Nasal cavity respiratory epithelium epithelial cell of viscerocranial mucosa (primary cell): ENCODE data around the gene FAM153A. TPM values are rescaled to one million over a fixed set of nuclear protein-coding genes. Genes with fewer than 3 reads are reported as not detected.

Experiments used
- total RNA-seq: library from RNA; depleted of rRNA; stranded (reverse); fragments of >200 nt; gene quantifications from 2 replicates; pipeline ENCODE4 v1.2.3, GENCODE V29; 2014

FAM153A gene
- total RNA-seq: under 0.01 and 1.6 TPM in 2 replicates

DNA sequence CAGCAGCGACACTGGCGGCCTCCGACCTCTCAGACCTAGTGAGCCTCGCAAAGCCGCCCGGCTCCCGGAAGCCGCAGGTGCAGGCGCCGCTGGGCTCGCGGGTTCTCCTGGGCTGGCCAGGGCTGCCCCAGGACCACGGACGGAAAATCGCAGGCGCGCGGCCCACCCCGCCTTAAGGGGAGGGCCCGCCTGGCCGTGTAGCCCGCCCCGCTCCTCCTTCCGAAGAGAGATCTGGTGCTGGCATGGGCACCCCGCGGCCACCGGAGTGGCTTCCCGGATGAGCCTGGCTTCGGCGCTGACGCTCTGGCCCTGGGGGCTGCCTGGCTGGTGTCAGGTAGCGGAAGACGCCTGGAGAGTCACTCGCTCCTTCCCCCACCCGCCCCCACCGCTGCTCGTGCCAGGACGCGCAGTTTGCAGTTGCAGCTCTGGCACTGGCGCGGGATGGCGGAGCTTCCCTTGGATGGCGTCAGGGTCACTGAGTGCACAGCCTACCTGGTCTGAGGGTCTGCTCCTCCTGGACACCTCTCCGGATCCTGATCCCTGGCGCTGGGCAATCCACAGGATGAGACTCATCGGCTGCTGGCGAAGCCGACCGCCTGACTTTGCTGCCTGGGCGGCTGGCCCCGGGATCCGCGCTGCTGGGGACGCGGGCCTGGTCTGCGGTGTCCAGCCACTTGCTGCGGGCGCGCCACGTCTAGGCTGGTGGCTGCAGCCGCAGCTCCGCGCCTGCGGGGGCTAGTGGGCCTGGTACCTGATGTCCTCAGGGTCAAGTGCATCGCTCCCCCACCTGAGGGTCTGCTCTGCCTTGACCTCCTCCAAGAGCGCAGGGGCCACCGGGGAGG is at the start of gene FAM153A:
Gene FAM153A (minus strand): TSS at position 108 of the 842 bp plus-strand sequence.

Other genes starting within 250 kb of the FAM153A start
- gene FAM193B, start 228.3 kb downstream of the FAM153A start, total RNA-seq: 10.9 and 19.2 TPM in 2 replicates
- 183 and 198 TPM in 2 replicates for gene TMED9, start 190.7 kb downstream of the FAM153A start, total RNA-seq
- gene B4GALT7, start 182.8 kb downstream of the FAM153A start, total RNA-seq: 37.0 and 42.0 TPM in 2 replicates
- not detected in 2 replicates for gene PROP1, start 213.3 kb upstream of the FAM153A start, total RNA-seq